ENCODE measurements around the gene SDK2.

DNA sequence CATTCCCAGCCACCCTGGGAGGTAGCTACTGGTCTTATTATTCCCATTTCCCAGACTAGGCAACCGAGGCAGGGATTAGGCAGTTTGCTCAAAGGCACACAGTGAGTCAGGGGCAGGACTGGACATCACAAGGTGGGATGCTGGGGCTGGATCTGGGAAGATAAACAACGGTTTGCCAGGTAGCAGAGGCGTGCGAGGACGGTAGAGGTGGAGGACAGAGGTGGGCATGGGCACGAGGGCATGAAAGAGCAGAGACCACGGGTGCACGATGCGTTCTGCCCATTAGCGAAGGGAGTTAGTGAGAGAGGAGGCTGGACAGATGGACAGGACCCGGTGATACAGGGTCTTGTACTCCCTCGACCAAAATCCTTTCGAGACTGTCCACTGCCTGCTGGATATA lies 148.0 kb downstream of the SDK2 start:
- TF ChIP-seq, protein P1, sequence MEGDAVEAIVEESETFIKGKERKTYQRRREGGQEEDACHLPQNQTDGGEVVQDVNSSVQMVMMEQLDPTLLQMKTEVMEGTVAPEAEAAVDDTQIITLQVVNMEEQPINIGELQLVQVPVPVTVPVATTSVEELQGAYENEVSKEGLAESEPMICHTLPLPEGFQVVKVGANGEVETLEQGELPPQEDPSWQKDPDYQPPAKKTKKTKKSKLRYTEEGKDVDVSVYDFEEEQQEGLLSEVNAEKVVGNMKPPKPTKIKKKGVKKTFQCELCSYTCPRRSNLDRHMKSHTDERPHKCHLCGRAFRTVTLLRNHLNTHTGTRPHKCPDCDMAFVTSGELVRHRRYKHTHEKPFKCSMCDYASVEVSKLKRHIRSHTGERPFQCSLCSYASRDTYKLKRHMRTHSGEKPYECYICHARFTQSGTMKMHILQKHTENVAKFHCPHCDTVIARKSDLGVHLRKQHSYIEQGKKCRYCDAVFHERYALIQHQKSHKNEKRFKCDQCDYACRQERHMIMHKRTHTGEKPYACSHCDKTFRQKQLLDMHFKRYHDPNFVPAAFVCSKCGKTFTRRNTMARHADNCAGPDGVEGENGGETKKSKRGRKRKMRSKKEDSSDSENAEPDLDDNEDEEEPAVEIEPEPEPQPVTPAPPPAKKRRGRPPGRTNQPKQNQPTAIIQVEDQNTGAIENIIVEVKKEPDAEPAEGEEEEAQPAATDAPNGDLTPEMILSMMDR (IDR thresholded peaks at IDR 0.05; ENCODE audit: insufficient read depth, low read length) = no peak
- TF ChIP-seq POLR2AphosphoS5 (IDR thresholded peaks at IDR 0.05; ENCODE audit: low read depth) (no peak), GABPA (IDR thresholded peaks at IDR 0.05; ENCODE audit: low read depth) (no peak), SPI1 (IDR thresholded peaks at IDR 0.05; ENCODE audit: borderline replicate concordance, low read depth) (no peak)
- TF ChIP-seq, protein P2, sequence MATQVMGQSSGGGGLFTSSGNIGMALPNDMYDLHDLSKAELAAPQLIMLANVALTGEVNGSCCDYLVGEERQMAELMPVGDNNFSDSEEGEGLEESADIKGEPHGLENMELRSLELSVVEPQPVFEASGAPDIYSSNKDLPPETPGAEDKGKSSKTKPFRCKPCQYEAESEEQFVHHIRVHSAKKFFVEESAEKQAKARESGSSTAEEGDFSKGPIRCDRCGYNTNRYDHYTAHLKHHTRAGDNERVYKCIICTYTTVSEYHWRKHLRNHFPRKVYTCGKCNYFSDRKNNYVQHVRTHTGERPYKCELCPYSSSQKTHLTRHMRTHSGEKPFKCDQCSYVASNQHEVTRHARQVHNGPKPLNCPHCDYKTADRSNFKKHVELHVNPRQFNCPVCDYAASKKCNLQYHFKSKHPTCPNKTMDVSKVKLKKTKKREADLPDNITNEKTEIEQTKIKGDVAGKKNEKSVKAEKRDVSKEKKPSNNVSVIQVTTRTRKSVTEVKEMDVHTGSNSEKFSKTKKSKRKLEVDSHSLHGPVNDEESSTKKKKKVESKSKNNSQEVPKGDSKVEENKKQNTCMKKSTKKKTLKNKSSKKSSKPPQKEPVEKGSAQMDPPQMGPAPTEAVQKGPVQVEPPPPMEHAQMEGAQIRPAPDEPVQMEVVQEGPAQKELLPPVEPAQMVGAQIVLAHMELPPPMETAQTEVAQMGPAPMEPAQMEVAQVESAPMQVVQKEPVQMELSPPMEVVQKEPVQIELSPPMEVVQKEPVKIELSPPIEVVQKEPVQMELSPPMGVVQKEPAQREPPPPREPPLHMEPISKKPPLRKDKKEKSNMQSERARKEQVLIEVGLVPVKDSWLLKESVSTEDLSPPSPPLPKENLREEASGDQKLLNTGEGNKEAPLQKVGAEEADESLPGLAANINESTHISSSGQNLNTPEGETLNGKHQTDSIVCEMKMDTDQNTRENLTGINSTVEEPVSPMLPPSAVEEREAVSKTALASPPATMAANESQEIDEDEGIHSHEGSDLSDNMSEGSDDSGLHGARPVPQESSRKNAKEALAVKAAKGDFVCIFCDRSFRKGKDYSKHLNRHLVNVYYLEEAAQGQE (IDR thresholded peaks at IDR 0.05; ENCODE audit: insufficient replicate concordance, low read depth) = no peak
